ENCODE measurements around the gene TGFB1. TPM values are rescaled to one million over a fixed set of nuclear protein-coding genes. Genes with fewer than 3 reads are reported as not detected.
"Not testable (repeated sequence)": the region's sequence is repeated elsewhere in the genome, so short reads cannot be mapped to it uniquely, and the experiment has no call there.

The TGFB1 gene
- total and polyA plus RNA-seq, 8 donors: 29.8 to 98.0 (median 39.1) TPM

GRCh38 chr19:41297628-41298347 is 55.9 kb downstream of the TGFB1 start:
- intact Hi-C loops (cut with DNase I): no loop called here
- Histone ChIP-seq H3K27me3 (no peaks in the 10 kb centered on the region), H3K4me1 (peaks cover 45 to 63% of the 10 kb centered on the region in 2 donors), H3K36me3 (peaks cover 0 to 96% of the 10 kb centered on the region in 2 donors), H3K4me3 (no peak overlapping the region), H3K27ac (peak overlapping the region; percentile 77 to 88), H3K9me3 (no peaks in the 10 kb centered on the region)
- ATAC-seq (peak; percentile 2), DNase-seq (no peak)
- TF ChIP-seq CTCF (IDR thresholded peaks at IDR 0.05): no peak

- ATAC-seq (no peak), DNase-seq (no peak)
- intact Hi-C loops (cut with DNase I): no loop called here
- Histone ChIP-seq H3K36me3 (peaks cover 0 to 96% of the 10 kb centered on the region in 2 donors), H3K9me3 (no peaks in the 10 kb centered on the region), H3K27me3 (no peaks in the 10 kb centered on the region), H3K27ac (peak overlapping the region; percentile 77 to 88), H3K4me3 (no peak overlapping the region), H3K4me1 (peaks cover 45 to 53% of the 10 kb centered on the region in 2 donors)
- TF ChIP-seq CTCF (IDR thresholded peaks at IDR 0.05): no peak
These were observed 57.3 kb downstream of the TGFB1 start for GRCh38 chr19:41296433-41296871.

- DNase-seq: no peak
- H3K9me3 ChIP-seq: no peaks in the 10 kb centered on the region
- H3K27me3 ChIP-seq: no peaks in the 10 kb centered on the region
- ATAC-seq: peak; percentile 60
- peaks cover 0 to 96% of the 10 kb centered on the region in 2 donors for H3K36me3 ChIP-seq
- no peak for TF ChIP-seq CTCF (IDR thresholded peaks at IDR 0.05)
- peak overlapping the region; percentile 57 to 77 for H3K27ac ChIP-seq
- peaks cover 45 to 53% of the 10 kb centered on the region in 2 donors for H3K4me1 ChIP-seq
- intact Hi-C loops (cut with DNase I): no loop called here
- H3K4me3 ChIP-seq: no peak overlapping the region
These were observed 58.2 kb downstream of the TGFB1 start for GRCh38 chr19:41295499-41295898.

GRCh38 chr19:41294393-41294792 is 59.3 kb downstream of the TGFB1 start:
- TF ChIP-seq CTCF (IDR thresholded peaks at IDR 0.05): no peak
- peaks cover 35 to 42% of the 10 kb centered on the region in 2 donors for H3K4me1 ChIP-seq
- H3K4me3 ChIP-seq: no peak overlapping the region
- H3K27me3 ChIP-seq: no peaks in the 10 kb centered on the region
- peak overlapping the region in 1 of 2 donors; percentile 27 for H3K27ac ChIP-seq
- intact Hi-C loops (cut with DNase I): no loop called here
- no peak for ATAC-seq
- no peaks in the 10 kb centered on the region for H3K9me3 ChIP-seq
- DNase-seq: no peak
- peaks cover 0 to 96% of the 10 kb centered on the region in 2 donors for H3K36me3 ChIP-seq

GRCh38 chr19:41289814-41290213 is 63.9 kb downstream of the TGFB1 start:
- peaks cover 0 to 100% of the 10 kb centered on the region in 2 donors for H3K36me3 ChIP-seq
- H3K4me1 ChIP-seq; H3K27me3 ChIP-seq; DNase-seq; H3K27ac ChIP-seq; H3K9me3 ChIP-seq; intact Hi-C loops (cut with DNase I); H3K4me3 ChIP-seq; ATAC-seq: not testable (repeated sequence)
